ENCODE data around the gene PSMC4.

PSMC4 gene

DNA sequence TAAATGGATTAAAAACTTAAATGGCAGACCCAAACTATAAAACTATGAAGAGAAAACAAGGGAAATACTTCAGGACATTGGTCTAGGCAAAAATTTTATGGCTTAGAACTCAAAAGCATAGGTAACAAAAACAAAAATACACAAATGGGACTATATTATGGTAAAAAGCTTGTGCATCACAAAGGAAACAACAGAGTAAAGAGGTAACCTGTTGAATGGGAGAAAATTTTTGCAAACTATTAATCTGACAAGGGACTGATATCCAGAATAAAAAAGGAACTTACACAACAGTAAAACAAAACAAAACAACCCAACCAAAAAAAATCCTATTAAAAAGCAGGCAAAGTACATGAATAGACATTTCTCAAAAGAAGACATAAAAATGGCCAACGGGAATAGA lies 16.6 kb downstream of the PSMC4 start:
- TF ChIP-seq, protein P1, sequence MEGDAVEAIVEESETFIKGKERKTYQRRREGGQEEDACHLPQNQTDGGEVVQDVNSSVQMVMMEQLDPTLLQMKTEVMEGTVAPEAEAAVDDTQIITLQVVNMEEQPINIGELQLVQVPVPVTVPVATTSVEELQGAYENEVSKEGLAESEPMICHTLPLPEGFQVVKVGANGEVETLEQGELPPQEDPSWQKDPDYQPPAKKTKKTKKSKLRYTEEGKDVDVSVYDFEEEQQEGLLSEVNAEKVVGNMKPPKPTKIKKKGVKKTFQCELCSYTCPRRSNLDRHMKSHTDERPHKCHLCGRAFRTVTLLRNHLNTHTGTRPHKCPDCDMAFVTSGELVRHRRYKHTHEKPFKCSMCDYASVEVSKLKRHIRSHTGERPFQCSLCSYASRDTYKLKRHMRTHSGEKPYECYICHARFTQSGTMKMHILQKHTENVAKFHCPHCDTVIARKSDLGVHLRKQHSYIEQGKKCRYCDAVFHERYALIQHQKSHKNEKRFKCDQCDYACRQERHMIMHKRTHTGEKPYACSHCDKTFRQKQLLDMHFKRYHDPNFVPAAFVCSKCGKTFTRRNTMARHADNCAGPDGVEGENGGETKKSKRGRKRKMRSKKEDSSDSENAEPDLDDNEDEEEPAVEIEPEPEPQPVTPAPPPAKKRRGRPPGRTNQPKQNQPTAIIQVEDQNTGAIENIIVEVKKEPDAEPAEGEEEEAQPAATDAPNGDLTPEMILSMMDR (conservative IDR thresholded peaks at IDR 0.05; ENCODE audit: low read depth, low read length), result no peak
- H3K4me3 ChIP-seq (ENCODE audit: low read length), result no peak overlapping the region
- DNase-seq (ENCODE audit: low read depth), result no peak

- no peak overlapping the region for H3K4me3 ChIP-seq (ENCODE audit: low read length)
- no peak for DNase-seq (ENCODE audit: low read depth)
- TF ChIP-seq, protein P1 (conservative IDR thresholded peaks at IDR 0.05; ENCODE audit: low read depth, low read length), result no peak
These were observed 22.6 kb downstream of the PSMC4 start for GRCh38 chr19:39993605-39994004.

- no peak overlapping the region for H3K4me3 ChIP-seq (ENCODE audit: low read length)
- DNase-seq (ENCODE audit: low read depth), result no peak
- TF ChIP-seq, protein P1 (conservative IDR thresholded peaks at IDR 0.05; ENCODE audit: low read depth, low read length), result no peak
These were observed 23.4 kb downstream of the PSMC4 start for GRCh38 chr19:39994361-39994760.

DNA sequence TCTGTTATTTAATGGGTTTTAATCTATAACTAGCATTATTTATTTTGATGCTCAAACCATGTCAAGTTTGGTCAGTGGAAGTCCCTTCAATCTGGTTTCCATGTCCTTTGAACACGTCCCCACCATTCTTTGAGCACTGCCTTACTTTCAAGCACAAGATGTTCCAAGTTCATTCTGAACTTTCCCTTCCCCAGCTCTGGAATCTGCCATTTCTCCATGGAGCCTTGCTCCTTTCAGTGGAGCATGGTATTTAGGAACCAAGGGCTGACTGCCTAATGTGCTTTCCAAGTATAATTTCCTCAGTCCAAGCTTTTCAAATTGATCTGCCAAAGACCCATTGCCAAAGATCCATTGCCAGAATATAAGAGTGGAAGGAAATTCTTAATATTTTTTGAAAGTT lies 24.8 kb downstream of the PSMC4 start:
- no peak for DNase-seq (ENCODE audit: low read depth)
- TF ChIP-seq, protein P1 (conservative IDR thresholded peaks at IDR 0.05; ENCODE audit: low read depth, low read length), result no peak
- peak overlapping the region; percentile 96 for H3K4me3 ChIP-seq (ENCODE audit: low read length)

- DNase-seq (ENCODE audit: low read depth), result no peak
- TF ChIP-seq, protein P1 (conservative IDR thresholded peaks at IDR 0.05; ENCODE audit: low read depth, low read length), result no peak
- peak overlapping the region; percentile 96 for H3K4me3 ChIP-seq (ENCODE audit: low read length)
These were observed 25.3 kb downstream of the PSMC4 start for GRCh38 chr19:39996218-39996810.

DNA sequence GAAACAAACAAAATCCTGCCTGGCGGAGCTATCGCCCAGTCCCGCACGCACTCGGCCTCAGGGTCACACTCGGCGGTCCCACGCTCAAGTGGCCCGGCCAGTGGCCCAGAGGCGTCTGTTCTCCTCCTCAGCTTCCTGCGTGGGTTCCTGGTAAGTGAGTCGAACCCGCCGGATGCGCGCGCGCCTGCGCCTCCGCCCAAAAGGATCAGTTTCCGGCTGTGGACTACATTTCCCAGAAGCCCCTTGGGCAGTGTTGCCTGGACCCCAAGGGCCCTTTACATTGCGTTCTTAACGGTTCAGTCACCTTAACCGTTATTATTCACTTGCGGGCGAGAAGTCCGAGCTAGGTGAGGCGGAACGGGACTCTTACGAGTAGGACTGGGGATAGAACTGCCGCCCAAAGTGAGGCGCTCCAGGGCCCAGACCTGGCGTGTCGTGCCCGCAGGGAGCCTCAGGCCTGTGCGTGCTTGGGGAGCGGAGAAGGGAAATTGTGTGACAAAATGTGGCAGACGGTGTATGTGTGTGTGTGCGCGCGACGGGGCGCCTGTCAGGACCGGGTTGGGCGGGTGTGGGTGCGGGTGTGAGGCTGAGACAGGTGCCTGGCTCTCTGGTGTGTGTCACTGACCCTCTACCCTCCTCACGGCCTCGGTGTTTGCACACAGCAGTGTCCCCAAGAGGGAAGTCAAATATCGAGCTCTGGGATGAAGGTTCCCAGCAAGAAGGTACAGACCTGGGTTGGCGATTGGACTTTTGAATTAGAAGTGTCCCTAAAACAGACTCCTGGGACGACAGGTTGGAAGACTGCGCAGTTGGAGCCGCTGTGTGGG lies 26.1 kb downstream of the PSMC4 start, which contains the start of gene ZNF546:
Gene ZNF546, plus strand, starts transcription at position 250 of the 827 bp plus-strand sequence. CDS start 1,267 bp downstream, outside the sequence.
- TF ChIP-seq, protein P1 (conservative IDR thresholded peaks at IDR 0.05; ENCODE audit: low read depth, low read length), result no peak
- peak; percentile 45 for DNase-seq (ENCODE audit: low read depth)
- H3K4me3 ChIP-seq (ENCODE audit: low read length), result peak within 1 kb of the TSS; percentile 96
